DND-41 (cell line): ENCODE results near the gene SLC25A21.
"Not testable (repeated sequence)": the region's sequence is repeated elsewhere in the genome, so short reads cannot be mapped to it uniquely, and the experiment has no call there.

Experiments
- EZH2 ChIP-seq: IDR thresholded peaks from 3 replicates; pipeline ENCODE4 v1.6.1; 2012; ENCODE audit warnings: borderline replicate concordance, low read depth, mild to moderate bottlenecking, moderate library complexity, low read length, inconsistent platforms; ENCODE audit not compliant: severe bottlenecking
- TF ChIP-seq, protein P1 (sequence below): IDR thresholded peaks from 2 replicates; pipeline ENCODE4 v1.5.1; 2012; ENCODE audit warnings: borderline replicate concordance, low read length, moderate library complexity, mild to moderate bottlenecking; ENCODE audit not compliant: poor library complexity, severe bottlenecking; ENCODE audit errors: extremely low read depth

DNA sequence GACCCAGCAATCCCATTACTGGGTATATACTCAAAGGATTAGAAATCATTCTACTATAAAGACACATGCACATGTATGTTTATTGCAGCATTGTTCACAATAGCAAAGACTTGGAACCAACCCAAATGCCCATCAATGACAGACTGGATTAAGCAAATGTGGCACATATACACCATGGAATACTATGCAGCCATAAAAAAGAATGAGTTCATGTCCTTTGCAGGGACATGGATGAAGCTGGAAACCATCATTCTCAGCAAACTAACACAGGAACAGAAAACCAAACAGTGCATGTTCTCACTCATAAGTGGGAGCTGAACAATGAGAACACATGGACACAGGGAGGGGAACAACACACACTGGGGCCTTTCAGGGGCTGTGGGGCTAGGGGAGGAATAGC, 310.2 kb downstream of the SLC25A21 start:
- TF ChIP-seq, protein P1, sequence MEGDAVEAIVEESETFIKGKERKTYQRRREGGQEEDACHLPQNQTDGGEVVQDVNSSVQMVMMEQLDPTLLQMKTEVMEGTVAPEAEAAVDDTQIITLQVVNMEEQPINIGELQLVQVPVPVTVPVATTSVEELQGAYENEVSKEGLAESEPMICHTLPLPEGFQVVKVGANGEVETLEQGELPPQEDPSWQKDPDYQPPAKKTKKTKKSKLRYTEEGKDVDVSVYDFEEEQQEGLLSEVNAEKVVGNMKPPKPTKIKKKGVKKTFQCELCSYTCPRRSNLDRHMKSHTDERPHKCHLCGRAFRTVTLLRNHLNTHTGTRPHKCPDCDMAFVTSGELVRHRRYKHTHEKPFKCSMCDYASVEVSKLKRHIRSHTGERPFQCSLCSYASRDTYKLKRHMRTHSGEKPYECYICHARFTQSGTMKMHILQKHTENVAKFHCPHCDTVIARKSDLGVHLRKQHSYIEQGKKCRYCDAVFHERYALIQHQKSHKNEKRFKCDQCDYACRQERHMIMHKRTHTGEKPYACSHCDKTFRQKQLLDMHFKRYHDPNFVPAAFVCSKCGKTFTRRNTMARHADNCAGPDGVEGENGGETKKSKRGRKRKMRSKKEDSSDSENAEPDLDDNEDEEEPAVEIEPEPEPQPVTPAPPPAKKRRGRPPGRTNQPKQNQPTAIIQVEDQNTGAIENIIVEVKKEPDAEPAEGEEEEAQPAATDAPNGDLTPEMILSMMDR: not testable (repeated sequence)
- not testable (repeated sequence) for TF ChIP-seq EZH2
